GM10847 (cell line): Measurements from ENCODE around the gene ZBTB33.
A peak's percentile ranks its signal among the peaks of the same experiment; 100 is the strongest.

Source experiments
- POLR2A ChIP-seq: IDR thresholded peaks from 2 replicates; pipeline ENCODE4 v1.6.1; 2011; ENCODE audit not compliant: insufficient read length; ENCODE audit errors: extremely low read depth

Gene ZBTB33

GRCh38 chrX:120250522-120251271 is at the start of gene ZBTB33:
TSS of gene ZBTB33 (plus strand) at chrX:120250812. CDS start at chrX:120253416, 2,604 bp downstream.
- TF ChIP-seq POLR2A = peak; percentile 45

- no peak for TF ChIP-seq POLR2A
Measured at GRCh38 chrX:120200851-120201250, 49.8 kb upstream of the ZBTB33 start.

- TF ChIP-seq POLR2A = no peak
Measured at GRCh38 chrX:120205816-120206753, 44.5 kb upstream of the ZBTB33 start.

GRCh38 chrX:120207009-120207605 is 43.5 kb upstream of the ZBTB33 start:
- no peak for TF ChIP-seq POLR2A

- TF ChIP-seq POLR2A = no peak
Measured at GRCh38 chrX:120213438-120214265, 37.0 kb upstream of the ZBTB33 start.

- TF ChIP-seq POLR2A = no peak
Measured at GRCh38 chrX:120223374-120223773, 27.2 kb upstream of the ZBTB33 start.

- TF ChIP-seq POLR2A = no peak
Measured at GRCh38 chrX:120224388-120224787, 26.2 kb upstream of the ZBTB33 start.

GRCh38 chrX:120228187-120228908 is 22.3 kb upstream of the ZBTB33 start:
- no peak for TF ChIP-seq POLR2A

GRCh38 chrX:120235284-120235683 is 15.3 kb upstream of the ZBTB33 start:
- TF ChIP-seq POLR2A = no peak

- TF ChIP-seq POLR2A = no peak
Measured at GRCh38 chrX:120236687-120237479, 13.7 kb upstream of the ZBTB33 start.

- no peak for TF ChIP-seq POLR2A
Measured at GRCh38 chrX:120238933-120239332, 11.7 kb upstream of the ZBTB33 start.

- TF ChIP-seq POLR2A = no peak
Measured at GRCh38 chrX:120242813-120243212, 7.8 kb upstream of the ZBTB33 start.

GRCh38 chrX:120244395-120244734 is 6.2 kb upstream of the ZBTB33 start:
- no peak for TF ChIP-seq POLR2A
